ENCODE results near the gene CIZ1.

The CIZ1 gene

GRCh38 chr9:128125580-128126354 lies 65.6 kb downstream of the CIZ1 start:
- intact Hi-C loops (cut with DNase I; ENCODE audit: low total_unique reads), result no loop called here

GRCh38 chr9:128124873-128125579 lies 66.3 kb downstream of the CIZ1 start:
- TF ChIP-seq CTCF (IDR thresholded peaks at IDR 0.05), result peak in 1 of 2 experiments; percentile 24
- Histone ChIP-seq H3K4me3 (no peak overlapping the region), H3K9me3 (no peaks in the 10 kb centered on the region), H3K36me3 (peaks cover 8 to 46% (median 44%) of the 10 kb centered on the region in 3 donors), H3K27me3 (no peaks in the 10 kb centered on the region), H3K4me1 (peaks cover 0 to 36% (median 27%) of the 10 kb centered on the region in 4 donors), H3K27ac (no peak overlapping the region)
- peak in 1 of 2 donors; percentile 69 for DNase-seq
- intact Hi-C loops (cut with DNase I; ENCODE audit: low total_unique reads), result no loop called here

More at GRCh38 chr9:128125580-128126354, 65.6 kb downstream of the CIZ1 start:
- Histone ChIP-seq H3K27ac (no peak overlapping the region), H3K4me1 (peaks cover 0 to 36% (median 27%) of the 10 kb centered on the region in 4 donors), H3K9me3 (no peaks in the 10 kb centered on the region), H3K4me3 (no peak overlapping the region), H3K27me3 (no peaks in the 10 kb centered on the region), H3K36me3 (peaks cover 8 to 39% (median 37%) of the 10 kb centered on the region in 3 donors)
- no peak for TF ChIP-seq CTCF (IDR thresholded peaks at IDR 0.05)
- no peak for DNase-seq

- H3K9me3 ChIP-seq, result no peaks in the 10 kb centered on the region
- peaks cover 8 to 47% (median 44%) of the 10 kb centered on the region in 3 donors for H3K36me3 ChIP-seq
- TF ChIP-seq CTCF (IDR thresholded peaks at IDR 0.05), result no peak
- no peak overlapping the region for H3K27ac ChIP-seq
- DNase-seq, result no peak
- H3K4me1 ChIP-seq, result peaks cover 0 to 35% (median 26%) of the 10 kb centered on the region in 4 donors
- intact Hi-C loops (cut with DNase I; ENCODE audit: low total_unique reads), result no loop called here
- no peak overlapping the region for H3K4me3 ChIP-seq
- no peaks in the 10 kb centered on the region for H3K27me3 ChIP-seq
Measured at GRCh38 chr9:128124451-128124850, 66.9 kb downstream of the CIZ1 start.

- Histone ChIP-seq H3K27ac (no peak overlapping the region), H3K36me3 (peaks cover 8 to 47% (median 44%) of the 10 kb centered on the region in 3 donors), H3K27me3 (no peaks in the 10 kb centered on the region), H3K4me1 (peaks cover 0 to 26% (median 20%) of the 10 kb centered on the region in 4 donors), H3K9me3 (no peaks in the 10 kb centered on the region), H3K4me3 (no peak overlapping the region)
- TF ChIP-seq CTCF (IDR thresholded peaks at IDR 0.05), result no peak
- no peak for DNase-seq
- intact Hi-C loops (cut with DNase I; ENCODE audit: low total_unique reads), result no loop called here
Measured at GRCh38 chr9:128123451-128124080, 67.8 kb downstream of the CIZ1 start.

GRCh38 chr9:128122809-128123175 lies 68.6 kb downstream of the CIZ1 start:
- Histone ChIP-seq H3K36me3 (peaks cover 8 to 47% (median 44%) of the 10 kb centered on the region in 3 donors), H3K4me3 (no peak overlapping the region), H3K9me3 (no peaks in the 10 kb centered on the region), H3K4me1 (peaks cover 0 to 30% (median 23%) of the 10 kb centered on the region in 4 donors), H3K27ac (no peak overlapping the region), H3K27me3 (no peaks in the 10 kb centered on the region)
- intact Hi-C loops (cut with DNase I; ENCODE audit: low total_unique reads), result no loop called here
- no peak for DNase-seq
- TF ChIP-seq CTCF (IDR thresholded peaks at IDR 0.05), result no peak

All from tibial artery (tissue), 4 donors.